Transverse colon (tissue), 3 donors: Measurements from ENCODE around the gene HOXB5.

Experiments
- CTCF ChIP-seq, 5 experiments: fragments of 200-600 bp in 3 of 5; fragments of 450-650 bp in 2 of 5; sonication (generic) in 3 of 5; IDR thresholded peaks; 1 replicate in 2 of 5; 2 replicates in 3 of 5; pipeline ENCODE4 v1.5.1; 2016 to 2017; ENCODE audit warnings: antibody characterized with exemption in 5 of 5, inconsistent platforms in 3 of 5, mild to moderate bottlenecking in 2 of 5, moderate library complexity in 1 of 5
- POLR2A ChIP-seq: fragments of 450-650 bp; IDR thresholded peaks from one replicate; pipeline ENCODE4 v1.6.1; 2016; ENCODE audit warnings: antibody characterized with exemption, mild to moderate bottlenecking, moderate library complexity

GRCh38 chr17:48588074-48588415, 5.5 kb downstream of the HOXB5 start:
- no peak for TF ChIP-seq CTCF (IDR thresholded peaks at IDR 0.05)
- TF ChIP-seq POLR2A = no peak
